HFF-Myc (cell line): ENCODE results near the gene MRAS.

Experiments
- DNase-seq: peaks from one replicate; pipeline ENCODE4 v3.0.0-alpha.2; 2011; ENCODE audit warnings: low read depth; ENCODE audit errors: extremely low read depth
- H3K4me3 ChIP-seq: replicated peaks from 2 replicates; pipeline ENCODE4 v1.5.1; 2011; ENCODE audit warnings: low read depth, mild to moderate bottlenecking, control low read depth, low read length
- TF ChIP-seq, protein P1 (sequence below): IDR thresholded peaks from 2 replicates; pipeline ENCODE4 v1.5.1; 2012; ENCODE audit warnings: mild to moderate bottlenecking, low read depth, low read length, control low read depth; ENCODE audit errors: missing control alignments

MRAS gene

DNA sequence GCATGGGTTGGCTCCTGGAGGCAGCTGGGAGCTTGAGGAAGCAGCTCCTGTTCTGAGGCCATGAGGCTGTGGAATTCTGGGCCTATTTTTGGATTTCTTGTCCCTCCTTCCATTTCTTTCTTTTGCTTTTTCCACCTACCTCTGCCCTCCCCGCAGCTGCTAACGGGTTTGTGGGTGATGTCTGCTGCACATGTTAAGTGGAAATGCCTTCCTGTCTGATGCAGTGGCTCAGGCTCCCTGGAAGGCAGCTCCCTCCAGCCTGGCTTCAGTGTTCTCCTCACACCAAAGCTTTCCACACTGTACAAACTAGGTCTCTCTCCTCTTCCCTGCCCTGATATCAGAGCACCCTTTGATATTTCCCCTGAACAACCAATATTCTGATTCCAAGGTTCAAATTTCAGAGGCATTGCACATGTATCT, 52.3 kb downstream of the MRAS start:
- no peak for DNase-seq
- no peak overlapping the region for H3K4me3 ChIP-seq
- TF ChIP-seq, protein P1, sequence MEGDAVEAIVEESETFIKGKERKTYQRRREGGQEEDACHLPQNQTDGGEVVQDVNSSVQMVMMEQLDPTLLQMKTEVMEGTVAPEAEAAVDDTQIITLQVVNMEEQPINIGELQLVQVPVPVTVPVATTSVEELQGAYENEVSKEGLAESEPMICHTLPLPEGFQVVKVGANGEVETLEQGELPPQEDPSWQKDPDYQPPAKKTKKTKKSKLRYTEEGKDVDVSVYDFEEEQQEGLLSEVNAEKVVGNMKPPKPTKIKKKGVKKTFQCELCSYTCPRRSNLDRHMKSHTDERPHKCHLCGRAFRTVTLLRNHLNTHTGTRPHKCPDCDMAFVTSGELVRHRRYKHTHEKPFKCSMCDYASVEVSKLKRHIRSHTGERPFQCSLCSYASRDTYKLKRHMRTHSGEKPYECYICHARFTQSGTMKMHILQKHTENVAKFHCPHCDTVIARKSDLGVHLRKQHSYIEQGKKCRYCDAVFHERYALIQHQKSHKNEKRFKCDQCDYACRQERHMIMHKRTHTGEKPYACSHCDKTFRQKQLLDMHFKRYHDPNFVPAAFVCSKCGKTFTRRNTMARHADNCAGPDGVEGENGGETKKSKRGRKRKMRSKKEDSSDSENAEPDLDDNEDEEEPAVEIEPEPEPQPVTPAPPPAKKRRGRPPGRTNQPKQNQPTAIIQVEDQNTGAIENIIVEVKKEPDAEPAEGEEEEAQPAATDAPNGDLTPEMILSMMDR = no peak

DNA sequence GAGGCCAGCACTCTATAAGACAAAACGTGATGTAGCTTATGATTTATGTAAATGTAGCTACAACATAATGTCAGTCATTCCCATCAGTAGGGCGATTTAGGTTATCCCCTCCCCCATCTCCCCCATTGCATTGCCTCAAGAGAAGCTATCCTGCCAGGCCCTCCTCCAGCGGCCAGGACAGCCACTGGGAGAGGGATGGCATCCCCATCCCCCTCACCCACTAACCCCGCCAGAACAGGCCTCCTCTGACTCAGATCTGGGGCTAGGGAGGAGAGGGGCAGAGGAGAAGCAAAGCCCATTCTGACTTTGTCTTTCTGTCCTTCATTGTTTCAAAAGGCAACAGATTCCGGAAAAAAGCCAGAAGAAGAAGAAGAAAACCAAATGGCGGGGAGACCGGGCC, 53.5 kb downstream of the MRAS start:
- TF ChIP-seq, protein P1 = no peak
- H3K4me3 ChIP-seq = no peak overlapping the region
- DNase-seq = no peak

DNA sequence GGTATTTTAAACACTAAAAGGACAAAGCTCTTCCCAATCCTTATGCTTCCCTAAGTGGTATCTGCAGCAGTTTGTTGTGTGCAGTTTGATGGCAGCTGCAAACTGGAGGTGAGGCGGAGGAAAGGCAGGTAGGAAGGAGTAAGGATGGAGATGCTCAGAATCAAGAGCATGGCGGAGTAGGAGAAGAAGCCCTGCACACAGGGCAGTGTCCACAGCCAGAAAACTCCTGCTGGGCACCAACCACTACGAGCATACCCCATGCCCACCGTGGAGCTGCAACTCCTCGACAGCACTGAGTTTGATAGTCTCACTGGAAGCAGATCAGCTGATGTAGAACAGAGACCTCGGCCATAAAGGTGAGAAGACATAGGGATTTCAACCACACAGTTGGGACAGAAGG, 55.7 kb downstream of the MRAS start:
- H3K4me3 ChIP-seq = no peak overlapping the region
- TF ChIP-seq, protein P1 = no peak
- DNase-seq = no peak

DNA sequence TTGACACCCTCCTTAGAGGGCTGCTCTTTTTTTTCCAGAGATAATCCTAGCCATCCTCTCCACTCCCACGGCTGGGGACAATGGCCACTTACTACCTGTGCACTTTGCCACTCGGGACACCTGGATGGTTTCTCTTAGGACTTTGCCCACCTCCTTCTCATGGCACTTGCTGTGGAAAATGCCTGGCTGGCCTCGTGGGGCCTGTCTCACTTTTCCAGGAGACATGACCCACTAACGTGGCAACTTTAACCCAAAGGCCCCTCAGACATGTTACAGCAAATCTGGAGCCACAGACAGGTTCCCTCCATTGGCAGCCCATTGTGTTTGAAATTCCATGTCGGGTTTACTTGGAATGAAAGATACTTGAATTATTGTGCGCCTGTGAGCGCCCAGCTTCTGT, 56.6 kb downstream of the MRAS start:
- no peak overlapping the region for H3K4me3 ChIP-seq
- DNase-seq = no peak
- TF ChIP-seq, protein P1 = no peak

DNA sequence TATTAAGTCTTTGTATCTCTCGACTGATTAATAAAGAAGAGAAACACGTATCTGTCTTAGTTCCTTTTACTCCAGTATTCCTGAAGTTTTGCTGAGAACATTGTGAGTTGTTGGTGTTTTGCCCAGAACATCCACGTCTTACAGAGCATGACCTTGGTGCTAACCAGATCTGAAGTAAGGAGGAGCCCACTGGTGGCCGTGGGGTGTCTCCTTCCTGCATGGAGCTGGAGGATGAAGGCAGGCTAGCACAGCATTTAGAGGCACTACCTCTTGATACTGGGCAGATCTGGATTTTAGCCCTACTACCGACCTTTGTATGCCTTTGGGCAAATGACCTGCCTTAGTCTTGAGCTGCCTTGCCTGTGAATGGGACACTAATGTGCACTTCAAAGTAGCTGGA, 57.1 kb downstream of the MRAS start:
- DNase-seq = no peak
- TF ChIP-seq, protein P1 = no peak
- H3K4me3 ChIP-seq = no peak overlapping the region

DNA sequence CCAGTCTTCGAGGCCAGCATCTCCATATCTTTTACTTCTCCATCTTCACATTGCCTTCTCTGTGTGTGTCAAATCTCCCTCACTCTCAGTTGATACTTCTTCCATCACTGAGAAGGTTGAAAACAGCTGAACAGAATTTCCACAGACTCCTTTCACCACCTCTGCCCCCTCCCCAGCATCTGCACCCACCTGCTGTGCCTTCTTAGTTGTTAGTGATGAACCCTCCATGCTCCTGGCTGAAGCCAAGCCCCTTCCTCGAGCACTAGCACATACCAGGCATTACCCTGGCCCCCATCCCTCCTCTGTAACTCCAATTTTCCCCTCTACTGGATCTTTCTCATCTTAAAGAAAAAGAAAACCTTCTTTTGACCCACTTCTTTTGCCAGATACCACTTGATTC, 58.2 kb downstream of the MRAS start:
- DNase-seq = no peak
- H3K4me3 ChIP-seq = no peak overlapping the region
- TF ChIP-seq, protein P1 = no peak

DNA sequence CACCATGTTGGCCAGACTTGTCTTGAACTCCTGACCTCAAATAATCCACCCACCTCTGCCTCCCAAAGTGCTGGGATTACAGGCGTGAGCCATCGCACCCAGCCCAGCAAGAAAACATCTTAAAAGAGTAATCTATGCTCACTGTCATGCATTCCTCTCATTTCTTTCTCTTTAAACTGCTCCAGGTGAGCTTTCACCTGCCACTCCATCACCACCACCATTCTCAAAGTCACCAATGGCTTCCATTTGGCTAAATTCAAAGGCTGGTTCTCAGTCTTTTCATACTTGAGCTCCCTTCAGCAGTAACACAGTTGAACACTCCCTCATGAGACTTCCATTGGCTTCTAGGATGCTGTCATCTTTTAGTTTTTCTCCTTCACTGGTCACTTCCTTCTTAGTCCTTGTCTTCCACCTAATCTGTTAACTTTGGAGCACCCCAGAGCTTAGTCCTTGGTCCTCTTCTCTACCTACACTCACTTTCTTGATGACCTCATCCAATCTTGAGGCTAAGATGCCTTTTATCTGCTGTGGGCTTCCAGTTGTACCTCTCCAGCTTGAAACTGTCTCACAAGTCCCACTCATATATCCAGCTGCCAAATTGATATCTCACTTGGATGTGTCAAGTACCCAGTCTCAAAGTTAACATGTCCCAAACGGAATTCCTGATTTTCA, 59.0 kb downstream of the MRAS start:
- H3K4me3 ChIP-seq = no peak overlapping the region
- TF ChIP-seq, protein P1 = no peak
- no peak for DNase-seq
